Liver (tissue), 9 donors: ENCODE results near the gene GSTM1. TPM values are rescaled to one million over a fixed set of nuclear protein-coding genes. Genes with fewer than 3 reads are reported as not detected.

Experiments
- DNase-seq: peaks from one replicate; pipeline ENCODE4 v3.0.0-alpha.2; 2017; ENCODE audit warnings: low spot score
- H3K27ac ChIP-seq, 2 donors: one replicate each; pipeline ENCODE4 v1.7.0; 2013; ENCODE audit warnings: inconsistent platforms in 2 of 2, low read length in 2 of 2, control low read depth in 1 of 2, low read depth in 1 of 2, mild to moderate bottlenecking in 1 of 2
- H3K27me3 ChIP-seq, 4 donors: one replicate each; pipeline versions ENCODE4 v1.6.1 to v1.7.0; 2013; ENCODE audit warnings: low read length in 3 of 4, inconsistent platforms in 1 of 4, mild to moderate bottlenecking in 1 of 4, moderate library complexity in 1 of 4; ENCODE audit not compliant: control insufficient read depth in 4 of 4, insufficient read depth in 4 of 4
- H3K36me3 ChIP-seq, 4 donors: one replicate each; pipeline versions ENCODE4 v1.6.1 to v1.7.0; 2013; ENCODE audit warnings: low read length in 3 of 4, mild to moderate bottlenecking in 3 of 4, low read depth in 1 of 4, moderate library complexity in 1 of 4; ENCODE audit not compliant: control insufficient read depth in 4 of 4, insufficient read depth in 3 of 4
- H3K4me1 ChIP-seq, 4 donors: one replicate each; pipeline versions ENCODE4 v1.6.1 to v1.7.0; 2013; ENCODE audit warnings: low read length in 3 of 4, mild to moderate bottlenecking in 3 of 4, moderate library complexity in 1 of 4; ENCODE audit not compliant: control insufficient read depth in 4 of 4, insufficient read depth in 4 of 4
- H3K4me3 ChIP-seq, 3 donors: one replicate each; pipeline versions ENCODE4 v1.6.1 to v1.7.0; 2013; ENCODE audit warnings: low read length in 3 of 3, control low read depth in 1 of 3, low read depth in 1 of 3, mild to moderate bottlenecking in 1 of 3
- H3K9ac ChIP-seq, 2 donors: one replicate each; pipeline ENCODE4 v1.7.0; 2013; ENCODE audit warnings: low read length in 2 of 2, mild to moderate bottlenecking in 2 of 2, moderate library complexity in 2 of 2, control low read depth in 1 of 2, low read depth in 1 of 2
- H3K9me3 ChIP-seq, 4 donors: one replicate each; pipeline versions ENCODE4 v1.6.1 to v1.7.0; 2013; ENCODE audit warnings: low read length in 3 of 4; ENCODE audit not compliant: control insufficient read depth in 4 of 4
- CTCF ChIP-seq: fragments of 150-350 bp; IDR thresholded peaks from 2 replicates; pipeline ENCODE4 v1.5.1; 2017; ENCODE audit warnings: improper control_type of control experiment, low read depth, low read length; ENCODE audit not compliant: missing input control
- EGR1 ChIP-seq, 2 donors: IDR thresholded peaks; 2 replicates each; pipeline ENCODE4 v1.6.1; 2016 to 2018; ENCODE audit warnings: antibody characterized with exemption in 2 of 2, low read depth in 2 of 2
- FOXA1 ChIP-seq: IDR thresholded peaks from 2 replicates; pipeline ENCODE4 v1.6.1; 2016; ENCODE audit warnings: antibody characterized with exemption
- FOXA2 ChIP-seq: IDR thresholded peaks from 2 replicates; pipeline ENCODE4 v1.6.1; 2016; ENCODE audit warnings: antibody characterized with exemption
- GABPA ChIP-seq, 2 donors: IDR thresholded peaks in 1 of 2; conservative IDR thresholded peaks in 1 of 2; 2 replicates each; pipeline ENCODE4 v1.6.1; 2016; ENCODE audit warnings: antibody characterized with exemption in 2 of 2, mild to moderate bottlenecking in 1 of 2, moderate library complexity in 1 of 2
- HNF4A ChIP-seq, 2 donors: conservative IDR thresholded peaks; 2 replicates each; pipeline ENCODE4 v1.6.1; 2016; ENCODE audit warnings: antibody characterized with exemption in 2 of 2, mild to moderate bottlenecking in 2 of 2
- HNF4G ChIP-seq: IDR thresholded peaks from 2 replicates; pipeline ENCODE4 v1.6.1; 2016; ENCODE audit warnings: antibody characterized with exemption
- JUND ChIP-seq, 2 donors: IDR thresholded peaks; 2 replicates each; pipeline ENCODE4 v1.6.1; 2016; ENCODE audit warnings: antibody characterized with exemption in 2 of 2
- MAX ChIP-seq: IDR thresholded peaks from 2 replicates; pipeline ENCODE4 v1.6.1; 2016; ENCODE audit warnings: antibody characterized with exemption
- NR2F2 ChIP-seq: IDR thresholded peaks from 2 replicates; pipeline ENCODE4 v1.6.1; 2016; ENCODE audit warnings: antibody characterized with exemption
- RAD21 ChIP-seq, 2 donors: IDR thresholded peaks; 2 replicates each; pipeline ENCODE4 v1.6.1; 2016; ENCODE audit warnings: antibody characterized with exemption in 2 of 2, mild to moderate bottlenecking in 2 of 2
- REST ChIP-seq: IDR thresholded peaks from 2 replicates; pipeline ENCODE4 v1.6.1; 2016; ENCODE audit warnings: antibody characterized with exemption, mild to moderate bottlenecking
- RXRA ChIP-seq, 2 donors: IDR thresholded peaks; 2 replicates each; pipeline ENCODE4 v1.6.1; 2017 to 2018; ENCODE audit warnings: antibody characterized with exemption in 2 of 2, mild to moderate bottlenecking in 1 of 2
- SP1 ChIP-seq: IDR thresholded peaks from 2 replicates; pipeline ENCODE4 v1.6.1; 2018; ENCODE audit warnings: antibody characterized with exemption, mild to moderate bottlenecking
- TAF1 ChIP-seq: conservative IDR thresholded peaks from 2 replicates; pipeline ENCODE4 v1.6.1; 2016; ENCODE audit warnings: antibody characterized with exemption, mild to moderate bottlenecking
- YY1 ChIP-seq: IDR thresholded peaks from 2 replicates; pipeline ENCODE4 v1.6.1; 2016; ENCODE audit warnings: antibody characterized with exemption, mild to moderate bottlenecking
- ZBTB33 ChIP-seq: IDR thresholded peaks from 2 replicates; pipeline ENCODE4 v1.6.1; 2016; ENCODE audit warnings: antibody characterized with exemption
- WGBS: extraction: QIAGEN DNeasy Blood & Tissue Kit; methylation state at CpG from one replicate; pipeline ENCODE4 v1.1.7; 2013; 5-methylcytosine and 5-hydroxymethylcytosine counted together
- polyA plus RNA-seq, 2 donors: library from polyadenylated mRNA; stranded (reverse) in 1 of 2; unstranded in 1 of 2; fragments of 200-250 nt in 1 of 2; fragments of >200 nt in 1 of 2; fragmentation: Nextera tagmentation in 1 of 2; extraction: Ambion mirVana in 1 of 2; gene quantifications; one replicate each; pipeline versions ENCODE4 v1.2.1 to v1.2.3, GENCODE V29; 2013 to 2015
- total RNA-seq, 2 donors: library from RNA; depleted of rRNA; stranded (reverse); fragments of >200 nt; gene quantifications; one replicate each; pipeline ENCODE4 v1.2.3, GENCODE V29; 2014
- TF ChIP-seq, protein P1 (sequence below): IDR thresholded peaks from 2 replicates; pipeline ENCODE4 v1.6.1; 2016; ENCODE audit warnings: antibody characterized with exemption
- donor health status: healthy.
- donor health status: healthy.
- donor health status: healthy.
- donor health status: healthy.
- donor health status: healthy.

The GSTM1 gene
- total and polyA plus RNA-seq, 4 donors = 14.7 to 341 (median 247) TPM

DNA sequence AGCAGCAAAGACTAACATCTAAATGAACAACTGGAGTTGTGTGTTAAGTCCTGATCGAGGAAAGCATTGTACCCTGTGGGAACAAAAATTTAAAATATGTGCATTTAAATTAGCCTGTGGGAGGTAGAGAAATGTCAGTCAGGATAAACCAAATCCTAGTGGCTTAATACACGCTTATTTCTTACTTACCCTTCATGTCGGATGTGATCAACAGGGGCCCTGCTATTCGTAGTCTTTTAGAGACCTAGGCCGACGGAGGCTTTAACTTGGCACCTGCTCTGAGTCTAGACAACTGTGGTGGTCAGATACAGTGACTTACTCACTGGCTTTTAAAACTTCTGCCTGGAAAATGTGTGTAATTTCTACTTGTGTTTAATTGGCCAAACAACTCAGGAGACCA lies 43.0 kb downstream of the GSTM1 start:
- H3K9me3 ChIP-seq = no peaks in the 10 kb centered on the region
- H3K4me1 ChIP-seq = no peaks in the 10 kb centered on the region
- no peak overlapping the region for H3K4me3 ChIP-seq
- H3K9ac ChIP-seq = no peak overlapping the region
- no peak overlapping the region for H3K27ac ChIP-seq
- WGBS = 89% methylated on average over 6 of the region's 6 CpGs
- TF ChIP-seq RXRA (IDR thresholded peaks at IDR 0.05) (no peak), FOXA1 (no peak), CTCF (no peak), GABPA (IDR thresholded peaks at IDR 0.05 in 1 of 2, conservative IDR thresholded peaks at IDR 0.05 in 1 of 2) (no peak), YY1 (no peak), RAD21 (IDR thresholded peaks at IDR 0.05) (no peak), TAF1 (no peak), JUND (IDR thresholded peaks at IDR 0.05) (no peak), ZBTB33 (no peak), HNF4A (conservative IDR thresholded peaks at IDR 0.05) (no peak), NR2F2 (no peak), REST (no peak), FOXA2 (no peak), HNF4G (no peak), MAX (no peak), EGR1 (IDR thresholded peaks at IDR 0.05; ENCODE audit: low read depth in 2 of 2) (no peak), SP1 (no peak)
- TF ChIP-seq, protein P1, sequence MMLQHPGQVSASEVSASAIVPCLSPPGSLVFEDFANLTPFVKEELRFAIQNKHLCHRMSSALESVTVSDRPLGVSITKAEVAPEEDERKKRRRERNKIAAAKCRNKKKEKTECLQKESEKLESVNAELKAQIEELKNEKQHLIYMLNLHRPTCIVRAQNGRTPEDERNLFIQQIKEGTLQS = no peak
- no peaks in the 10 kb centered on the region for H3K27me3 ChIP-seq
- peaks cover 0 to 5% (median 0%) of the 10 kb centered on the region in 4 donors for H3K36me3 ChIP-seq
- DNase-seq = no peak
